ENCODE measurements around the gene CD58. TPM values are rescaled to one million over a fixed set of nuclear protein-coding genes. Genes with fewer than 3 reads are reported as not detected.

The CD58 gene
- total and polyA plus RNA-seq, 9 of the 15 experiments (the other 6 are each of a cell fraction or from before 2014, with no cell fraction given): 18.1 to 113 (median 37.4) TPM

DNA sequence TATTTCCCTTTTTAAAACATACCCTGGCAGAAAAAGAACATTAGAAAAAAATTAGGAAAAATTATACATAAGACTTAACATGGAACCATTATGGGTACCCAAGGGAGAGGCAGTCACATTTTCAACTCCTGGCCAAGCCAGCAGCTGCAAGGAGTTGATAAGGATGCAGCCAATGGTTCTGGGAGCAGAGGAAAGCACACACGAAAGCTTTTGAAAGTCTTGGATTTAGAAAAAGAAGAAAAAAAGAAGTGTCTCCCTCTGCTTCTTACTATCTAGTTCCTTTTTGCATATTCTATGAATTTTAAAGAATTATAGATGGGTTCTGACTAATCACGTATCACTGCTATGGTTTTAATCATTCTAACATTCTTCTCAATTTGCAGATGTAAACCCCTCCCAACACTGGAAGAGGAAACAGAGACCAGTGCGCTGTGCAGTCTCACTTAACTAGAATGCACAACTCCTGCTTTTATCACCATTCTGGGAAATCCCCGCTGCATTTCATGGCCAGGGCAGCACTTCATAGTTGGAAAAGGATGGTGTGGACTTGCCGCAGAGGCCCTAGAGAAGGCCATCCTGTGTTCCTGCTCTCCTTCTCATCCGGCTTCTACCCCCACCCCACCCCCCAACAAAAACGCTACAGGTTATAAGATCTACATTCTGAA lies 2.7 kb upstream of the CD58 start (continued):
- no peak for TF ChIP-seq ASH1L (IDR thresholded peaks at IDR 0.05; ENCODE audit: borderline replicate concordance, low read depth, partially characterized antibody)
- TF ChIP-seq TAL1 (IDR thresholded peaks at IDR 0.05): peak; percentile 91
- 0 out of 4 replicates have a peak, but pooled peaks of 1 of the 2 experiments have one; percentile 10 for TF ChIP-seq NONO (IDR thresholded peaks at IDR 0.05; ENCODE audit: low read depth in 2 of 2, low read length in 1 of 2)
- no peak for TF ChIP-seq ZSCAN32 (CRISPR knock-in tag; IDR thresholded peaks at IDR 0.05)
- peak; percentile 39; the same call in 1 of the 2 replicates for TF ChIP-seq JUND (IDR thresholded peaks at IDR 0.05; ENCODE audit: borderline replicate concordance, low read depth, low read length)
- no peak; the same call in 2 of the 3 replicates for TF ChIP-seq JUND (tag; IDR thresholded peaks at IDR 0.05; ENCODE audit: borderline replicate concordance, low read depth, low read length)
- no peak for TF ChIP-seq MXI1 (IDR thresholded peaks at IDR 0.05; ENCODE audit: low read depth, low read length)
- TF ChIP-seq PHTF2 (CRISPR knock-in tag; IDR thresholded peaks at IDR 0.05): no peak
- TF ChIP-seq ZNF668 (CRISPR knock-in tag; IDR thresholded peaks at IDR 0.05): 0 out of 2 replicates have a peak, but pooled peaks have one; percentile 27
- TF ChIP-seq CCNT2 (IDR thresholded peaks at IDR 0.05; ENCODE audit: borderline replicate concordance, extremely low read depth, insufficient read length, low read depth, low read length): peak; percentile 36
- no peak for TF ChIP-seq NRF1 (conservative IDR thresholded peaks at IDR 0.05 in 1 of 2, IDR thresholded peaks at IDR 0.05 in 1 of 2)
- TF ChIP-seq, protein P1, sequence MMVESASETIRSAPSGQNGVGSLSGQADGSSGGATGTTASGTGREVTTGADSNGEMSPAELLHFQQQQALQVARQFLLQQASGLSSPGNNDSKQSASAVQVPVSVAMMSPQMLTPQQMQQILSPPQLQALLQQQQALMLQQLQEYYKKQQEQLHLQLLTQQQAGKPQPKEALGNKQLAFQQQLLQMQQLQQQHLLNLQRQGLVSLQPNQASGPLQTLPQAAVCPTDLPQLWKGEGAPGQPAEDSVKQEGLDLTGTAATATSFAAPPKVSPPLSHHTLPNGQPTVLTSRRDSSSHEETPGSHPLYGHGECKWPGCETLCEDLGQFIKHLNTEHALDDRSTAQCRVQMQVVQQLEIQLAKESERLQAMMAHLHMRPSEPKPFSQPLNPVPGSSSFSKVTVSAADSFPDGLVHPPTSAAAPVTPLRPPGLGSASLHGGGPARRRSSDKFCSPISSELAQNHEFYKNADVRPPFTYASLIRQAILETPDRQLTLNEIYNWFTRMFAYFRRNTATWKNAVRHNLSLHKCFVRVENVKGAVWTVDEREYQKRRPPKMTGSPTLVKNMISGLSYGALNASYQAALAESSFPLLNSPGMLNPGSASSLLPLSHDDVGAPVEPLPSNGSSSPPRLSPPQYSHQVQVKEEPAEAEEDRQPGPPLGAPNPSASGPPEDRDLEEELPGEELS (CRISPR knock-in tag; IDR thresholded peaks at IDR 0.05; ENCODE audit: borderline replicate concordance): no peak
- TF ChIP-seq, protein P2, sequence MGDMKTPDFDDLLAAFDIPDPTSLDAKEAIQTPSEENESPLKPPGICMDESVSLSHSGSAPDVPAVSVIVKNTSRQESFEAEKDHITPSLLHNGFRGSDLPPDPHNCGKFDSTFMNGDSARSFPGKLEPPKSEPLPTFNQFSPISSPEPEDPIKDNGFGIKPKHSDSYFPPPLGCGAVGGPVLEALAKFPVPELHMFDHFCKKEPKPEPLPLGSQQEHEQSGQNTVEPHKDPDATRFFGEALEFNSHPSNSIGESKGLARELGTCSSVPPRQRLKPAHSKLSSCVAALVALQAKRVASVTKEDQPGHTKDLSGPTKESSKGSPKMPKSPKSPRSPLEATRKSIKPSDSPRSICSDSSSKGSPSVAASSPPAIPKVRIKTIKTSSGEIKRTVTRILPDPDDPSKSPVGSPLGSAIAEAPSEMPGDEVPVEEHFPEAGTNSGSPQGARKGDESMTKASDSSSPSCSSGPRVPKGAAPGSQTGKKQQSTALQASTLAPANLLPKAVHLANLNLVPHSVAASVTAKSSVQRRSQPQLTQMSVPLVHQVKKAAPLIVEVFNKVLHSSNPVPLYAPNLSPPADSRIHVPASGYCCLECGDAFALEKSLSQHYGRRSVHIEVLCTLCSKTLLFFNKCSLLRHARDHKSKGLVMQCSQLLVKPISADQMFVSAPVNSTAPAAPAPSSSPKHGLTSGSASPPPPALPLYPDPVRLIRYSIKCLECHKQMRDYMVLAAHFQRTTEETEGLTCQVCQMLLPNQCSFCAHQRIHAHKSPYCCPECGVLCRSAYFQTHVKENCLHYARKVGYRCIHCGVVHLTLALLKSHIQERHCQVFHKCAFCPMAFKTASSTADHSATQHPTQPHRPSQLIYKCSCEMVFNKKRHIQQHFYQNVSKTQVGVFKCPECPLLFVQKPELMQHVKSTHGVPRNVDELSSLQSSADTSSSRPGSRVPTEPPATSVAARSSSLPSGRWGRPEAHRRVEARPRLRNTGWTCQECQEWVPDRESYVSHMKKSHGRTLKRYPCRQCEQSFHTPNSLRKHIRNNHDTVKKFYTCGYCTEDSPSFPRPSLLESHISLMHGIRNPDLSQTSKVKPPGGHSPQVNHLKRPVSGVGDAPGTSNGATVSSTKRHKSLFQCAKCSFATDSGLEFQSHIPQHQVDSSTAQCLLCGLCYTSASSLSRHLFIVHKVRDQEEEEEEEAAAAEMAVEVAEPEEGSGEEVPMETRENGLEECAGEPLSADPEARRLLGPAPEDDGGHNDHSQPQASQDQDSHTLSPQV (IDR thresholded peaks at IDR 0.05): no peak; the same call in 1 of the 2 replicates
- no peak for TF ChIP-seq ZEB2 (IDR thresholded peaks at IDR 0.05)
- TF ChIP-seq, protein P3, sequence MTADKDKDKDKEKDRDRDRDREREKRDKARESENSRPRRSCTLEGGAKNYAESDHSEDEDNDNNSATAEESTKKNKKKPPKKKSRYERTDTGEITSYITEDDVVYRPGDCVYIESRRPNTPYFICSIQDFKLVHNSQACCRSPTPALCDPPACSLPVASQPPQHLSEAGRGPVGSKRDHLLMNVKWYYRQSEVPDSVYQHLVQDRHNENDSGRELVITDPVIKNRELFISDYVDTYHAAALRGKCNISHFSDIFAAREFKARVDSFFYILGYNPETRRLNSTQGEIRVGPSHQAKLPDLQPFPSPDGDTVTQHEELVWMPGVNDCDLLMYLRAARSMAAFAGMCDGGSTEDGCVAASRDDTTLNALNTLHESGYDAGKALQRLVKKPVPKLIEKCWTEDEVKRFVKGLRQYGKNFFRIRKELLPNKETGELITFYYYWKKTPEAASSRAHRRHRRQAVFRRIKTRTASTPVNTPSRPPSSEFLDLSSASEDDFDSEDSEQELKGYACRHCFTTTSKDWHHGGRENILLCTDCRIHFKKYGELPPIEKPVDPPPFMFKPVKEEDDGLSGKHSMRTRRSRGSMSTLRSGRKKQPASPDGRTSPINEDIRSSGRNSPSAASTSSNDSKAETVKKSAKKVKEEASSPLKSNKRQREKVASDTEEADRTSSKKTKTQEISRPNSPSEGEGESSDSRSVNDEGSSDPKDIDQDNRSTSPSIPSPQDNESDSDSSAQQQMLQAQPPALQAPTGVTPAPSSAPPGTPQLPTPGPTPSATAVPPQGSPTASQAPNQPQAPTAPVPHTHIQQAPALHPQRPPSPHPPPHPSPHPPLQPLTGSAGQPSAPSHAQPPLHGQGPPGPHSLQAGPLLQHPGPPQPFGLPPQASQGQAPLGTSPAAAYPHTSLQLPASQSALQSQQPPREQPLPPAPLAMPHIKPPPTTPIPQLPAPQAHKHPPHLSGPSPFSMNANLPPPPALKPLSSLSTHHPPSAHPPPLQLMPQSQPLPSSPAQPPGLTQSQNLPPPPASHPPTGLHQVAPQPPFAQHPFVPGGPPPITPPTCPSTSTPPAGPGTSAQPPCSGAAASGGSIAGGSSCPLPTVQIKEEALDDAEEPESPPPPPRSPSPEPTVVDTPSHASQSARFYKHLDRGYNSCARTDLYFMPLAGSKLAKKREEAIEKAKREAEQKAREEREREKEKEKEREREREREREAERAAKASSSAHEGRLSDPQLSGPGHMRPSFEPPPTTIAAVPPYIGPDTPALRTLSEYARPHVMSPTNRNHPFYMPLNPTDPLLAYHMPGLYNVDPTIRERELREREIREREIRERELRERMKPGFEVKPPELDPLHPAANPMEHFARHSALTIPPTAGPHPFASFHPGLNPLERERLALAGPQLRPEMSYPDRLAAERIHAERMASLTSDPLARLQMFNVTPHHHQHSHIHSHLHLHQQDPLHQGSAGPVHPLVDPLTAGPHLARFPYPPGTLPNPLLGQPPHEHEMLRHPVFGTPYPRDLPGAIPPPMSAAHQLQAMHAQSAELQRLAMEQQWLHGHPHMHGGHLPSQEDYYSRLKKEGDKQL (CRISPR knock-in tag; IDR thresholded peaks at IDR 0.05; ENCODE audit: borderline replicate concordance): no peak
